CD4-positive, alpha-beta T cell treated with Interferon gamma for 1 hour (primary cell): ENCODE results near the gene METTL26.

Source experiments
- DNase-seq: peaks from one replicate; pipeline ENCODE4 v3.0.0-alpha.2; 2020

The METTL26 gene

GRCh38 chr16:637081-638018 lies 1.2 kb upstream of the METTL26 start:
- peak; percentile 84 for DNase-seq

- no peak for DNase-seq
These were observed 416 bp downstream of the METTL26 start for GRCh38 chr16:635573-636205.

GRCh38 chr16:634996-635395 lies 1.1 kb downstream of the METTL26 start:
- no peak for DNase-seq

- DNase-seq, result no peak
These were observed 1.9 kb downstream of the METTL26 start for GRCh38 chr16:634051-634670.

GRCh38 chr16:633336-634050 lies 2.6 kb downstream of the METTL26 start:
- no peak for DNase-seq

GRCh38 chr16:632486-633335 lies 3.4 kb downstream of the METTL26 start:
- no peak for DNase-seq

- no peak for DNase-seq
These were observed 4.2 kb downstream of the METTL26 start for GRCh38 chr16:631808-632358.

- DNase-seq, result no peak
These were observed 5.2 kb downstream of the METTL26 start, which contains the start of gene WFIKKN1 for GRCh38 chr16:630815-631405. WFIKKN1 (plus strand) TSS chr16:630985; CDS start chr16:631254, 269 bp downstream.

- no peak for DNase-seq
These were observed 5.8 kb downstream of the METTL26 start for GRCh38 chr16:630249-630814.

GRCh38 chr16:629833-630248 lies 6.3 kb downstream of the METTL26 start:
- DNase-seq, result no peak

- DNase-seq, result no peak
These were observed 6.8 kb downstream of the METTL26 start for GRCh38 chr16:629185-629832.

- DNase-seq, result no peak
These were observed 7.6 kb downstream of the METTL26 start for GRCh38 chr16:628321-629061.

GRCh38 chr16:627454-628239 lies 8.5 kb downstream of the METTL26 start:
- no peak for DNase-seq

GRCh38 chr16:626787-627453 lies 9.2 kb downstream of the METTL26 start:
- DNase-seq, result no peak

GRCh38 chr16:625977-626765 lies 9.9 kb downstream of the METTL26 start:
- no peak for DNase-seq

GRCh38 chr16:625117-625976 lies 10.8 kb downstream of the METTL26 start:
- DNase-seq, result no peak
